HG03432 (cell line): Measurements from ENCODE around the gene CCDC137.

Experiments
- ATAC-seq: cut with Tn5 transposase; IDR thresholded peaks from one replicate; pipeline ENCODE4 v1.9.1; 2021; ENCODE audit warnings: mild to moderate bottlenecking, moderate library complexity; ENCODE audit not compliant: unreplicated experiment

Gene CCDC137

DNA sequence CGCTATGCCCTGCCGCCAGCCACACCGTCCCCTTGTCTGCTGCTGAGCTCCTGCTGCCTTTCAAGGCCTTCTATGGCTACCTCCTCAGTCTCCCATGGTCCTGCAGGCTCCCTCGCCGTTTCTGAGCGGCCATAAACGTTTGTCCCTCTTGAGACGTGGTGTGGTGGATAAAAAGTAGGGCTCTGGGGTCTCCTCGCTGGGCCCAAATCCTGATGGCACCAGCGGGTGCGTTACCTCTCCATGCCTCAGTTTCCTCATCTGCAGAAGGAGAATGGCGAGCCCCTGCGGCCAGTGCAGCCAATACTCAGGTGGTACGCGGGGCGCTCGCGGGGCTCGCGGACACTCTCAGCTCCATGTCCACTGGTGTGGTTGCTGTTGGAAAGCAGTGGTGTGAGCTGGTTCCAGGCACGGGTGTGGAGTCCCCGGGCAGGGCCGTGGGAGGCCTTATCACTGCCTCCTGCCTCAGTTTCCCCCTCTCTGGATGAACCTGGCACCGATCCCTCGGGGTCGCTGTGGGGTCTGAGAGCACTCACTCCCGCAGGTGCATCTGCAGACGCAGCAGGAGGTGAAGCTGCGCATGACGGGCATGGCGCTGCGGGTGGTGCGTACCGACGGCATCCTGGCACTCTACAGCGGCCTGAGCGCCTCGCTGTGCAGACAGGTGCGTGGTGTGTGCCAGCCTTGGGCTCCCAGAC lies 48.0 kb downstream of the CCDC137 start:
- no peak for ATAC-seq

DNA sequence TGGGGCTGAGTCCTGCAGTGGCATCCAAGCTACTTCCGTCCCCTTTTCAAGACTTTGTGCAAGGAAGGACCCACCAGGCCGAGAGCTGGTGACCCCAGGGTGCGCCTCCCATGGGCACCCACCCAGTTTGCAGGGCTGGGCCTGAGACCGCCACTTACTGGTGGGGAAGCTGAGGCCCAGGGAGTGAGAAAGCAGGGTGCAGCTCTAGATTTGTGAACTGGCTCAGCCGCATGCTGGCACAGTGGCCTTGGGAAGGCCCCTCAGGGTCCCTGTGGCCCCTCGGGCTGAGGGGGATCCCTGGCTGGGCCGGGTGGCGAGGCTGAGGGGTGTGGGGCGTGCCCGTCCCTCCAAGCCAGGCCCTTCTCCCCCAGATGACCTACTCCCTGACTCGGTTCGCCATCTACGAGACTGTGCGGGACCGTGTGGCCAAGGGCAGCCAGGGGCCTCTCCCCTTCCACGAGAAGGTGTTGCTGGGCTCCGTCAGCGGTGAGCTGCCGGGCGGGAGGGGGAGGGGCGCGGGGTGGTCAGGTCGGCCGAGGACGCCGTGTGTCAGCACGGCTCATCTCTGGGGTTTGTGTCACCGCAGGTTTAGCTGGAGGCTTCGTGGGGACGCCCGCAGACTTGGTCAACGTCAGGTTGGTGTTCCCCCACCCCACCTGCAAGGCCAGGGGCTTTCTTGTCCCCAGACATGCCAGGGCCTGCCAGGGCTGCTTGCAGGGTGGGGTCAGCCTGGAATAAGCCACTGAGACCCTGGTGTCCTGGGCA lies 48.8 kb downstream of the CCDC137 start:
- no peak for ATAC-seq

DNA sequence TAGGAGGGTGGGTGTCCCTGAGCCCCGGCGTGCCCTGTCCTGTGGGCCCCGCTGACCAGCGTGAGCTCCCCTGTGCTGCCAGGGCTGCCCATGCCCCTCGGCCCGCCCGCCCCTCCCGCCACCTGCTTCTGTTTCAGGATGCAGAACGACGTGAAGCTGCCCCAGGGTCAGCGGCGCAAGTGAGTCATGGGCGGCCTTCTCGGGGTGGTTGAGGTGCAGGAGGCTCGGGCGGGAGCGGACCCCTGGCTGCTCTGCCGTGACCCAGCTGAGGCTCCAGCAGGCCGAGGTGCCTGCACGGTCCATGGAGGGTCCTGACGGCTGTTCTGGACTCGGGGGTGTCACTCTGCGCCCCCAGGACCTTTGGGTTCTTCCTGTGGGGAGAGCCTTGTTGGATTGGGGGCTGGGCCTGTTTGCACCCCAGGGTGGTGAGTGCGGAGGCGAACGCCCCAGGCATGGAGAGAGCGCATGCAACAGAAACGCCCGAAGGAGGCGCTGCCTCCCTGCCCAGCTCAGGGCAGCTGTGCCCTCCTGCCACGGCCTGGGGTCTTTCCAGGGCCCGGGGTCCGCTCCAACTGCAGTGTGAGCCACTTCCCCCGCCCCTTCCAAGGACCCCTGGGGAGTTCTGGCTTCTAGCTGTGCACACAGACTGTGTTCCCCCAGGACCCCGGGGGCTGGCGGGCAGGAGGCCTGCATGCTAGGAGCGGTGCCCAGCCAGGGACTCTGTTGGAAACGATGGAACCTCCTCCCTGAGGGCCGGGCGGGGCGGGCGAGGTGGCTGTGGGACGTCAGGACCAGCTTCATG lies 49.5 kb downstream of the CCDC137 start:
- ATAC-seq = no peak

- ATAC-seq = no peak
These were observed 50.1 kb downstream of the CCDC137 start for GRCh38 chr17:81716674-81716996.

GRCh38 chr17:81717049-81717765 lies 50.7 kb downstream of the CCDC137 start:
- no peak for ATAC-seq

DNA sequence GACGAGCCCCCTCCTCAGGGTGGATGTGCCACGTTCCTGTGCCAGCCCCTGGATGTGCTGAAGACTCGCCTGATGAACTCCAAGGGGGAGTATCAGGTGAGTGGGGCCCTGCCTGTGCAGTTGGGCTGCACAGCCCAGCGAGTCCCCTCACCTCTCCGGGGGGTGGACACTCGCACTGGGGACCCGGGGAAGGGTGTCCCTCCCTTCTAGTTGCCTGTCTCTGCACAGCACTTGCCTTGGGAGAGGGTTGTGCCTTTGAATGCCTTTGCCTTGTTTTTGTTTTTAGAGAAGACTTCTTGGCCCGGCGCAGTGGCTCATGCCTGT lies 51.2 kb downstream of the CCDC137 start:
- ATAC-seq = no peak

- ATAC-seq = no peak
These were observed 53.1 kb downstream of the CCDC137 start for GRCh38 chr17:81719410-81720266.

DNA sequence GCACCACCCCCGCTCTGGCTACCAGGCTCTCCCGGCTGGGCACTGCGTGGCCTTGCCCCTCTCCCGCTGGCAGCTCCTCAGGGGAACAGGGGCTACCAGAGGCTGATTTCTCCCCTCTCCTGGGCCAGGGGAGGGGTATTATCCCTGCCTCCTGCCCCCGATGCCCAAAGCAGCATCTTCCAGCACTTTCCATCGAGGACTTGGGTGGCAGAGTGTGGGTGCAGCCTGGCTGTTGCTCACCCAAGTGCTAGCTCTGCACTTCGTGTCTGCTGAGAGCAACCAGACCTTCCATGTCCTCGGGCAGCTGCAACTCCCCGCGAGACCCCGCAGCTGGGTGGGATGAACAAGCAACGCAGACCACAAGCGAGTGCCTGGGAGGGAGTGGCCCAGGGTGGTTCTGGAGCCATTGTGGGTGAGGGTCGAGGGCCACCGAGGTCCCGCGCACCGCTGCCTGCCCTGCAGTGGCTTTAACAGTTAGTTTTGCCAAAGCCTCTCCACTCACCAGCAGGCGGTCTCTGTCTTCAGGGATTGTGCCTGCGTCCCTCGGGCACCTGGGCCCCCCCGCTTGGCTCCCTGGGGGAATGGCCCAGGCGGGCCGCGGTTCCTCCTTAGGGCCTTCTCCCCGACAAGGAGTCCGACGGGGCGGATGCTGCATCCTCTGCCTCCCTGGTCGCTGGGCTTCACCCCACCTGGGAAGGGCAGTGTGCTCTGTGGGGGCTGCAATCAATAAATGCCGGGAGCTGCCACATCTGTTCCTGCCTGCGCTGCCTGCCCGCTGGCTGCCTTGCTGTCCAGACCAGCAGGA lies 53.9 kb downstream of the CCDC137 start:
- no peak for ATAC-seq

DNA sequence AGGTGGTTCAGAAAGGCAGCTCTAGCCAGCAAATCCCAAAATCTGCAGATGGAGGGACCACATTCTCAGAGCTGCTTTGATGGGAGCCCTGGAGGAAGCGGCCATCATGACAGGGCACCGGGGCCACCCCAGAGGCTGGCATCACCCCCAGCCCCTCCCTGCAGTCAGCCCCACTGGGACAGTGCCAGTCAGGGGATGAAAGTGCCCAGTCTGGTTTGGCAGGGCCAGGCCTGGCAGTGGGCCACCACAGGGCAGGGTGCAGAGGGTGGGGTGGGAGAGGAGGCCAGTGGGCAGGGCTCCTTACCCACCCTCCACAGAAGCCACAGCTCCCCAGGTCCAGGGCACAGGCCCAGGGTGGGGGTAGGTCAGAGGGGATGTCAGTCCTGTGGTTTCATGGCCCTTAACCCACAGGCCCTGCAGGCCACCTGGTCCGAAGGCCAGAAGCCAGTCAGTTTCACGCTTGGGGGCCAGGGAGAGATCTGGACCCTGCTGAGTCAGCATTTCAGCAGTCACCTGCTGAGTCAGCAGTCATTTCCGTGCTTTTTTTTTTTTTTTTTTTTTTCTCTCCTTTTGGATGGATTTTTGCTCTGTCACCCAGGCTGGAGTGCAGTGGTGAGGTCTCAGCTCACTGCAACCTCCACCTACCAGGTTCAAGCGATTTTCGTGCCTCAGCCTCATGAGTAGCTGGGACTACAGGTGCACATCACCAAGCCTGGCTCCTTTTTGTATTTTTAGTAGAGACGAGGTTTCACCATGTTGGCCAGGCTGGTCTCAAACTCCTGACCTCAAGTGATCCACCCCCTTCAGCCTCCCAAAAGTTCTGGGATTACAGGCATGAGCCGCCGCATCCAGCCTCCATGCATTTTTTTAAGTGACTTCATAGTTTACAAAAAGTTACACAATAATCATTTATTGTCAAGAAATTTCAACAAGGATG lies 55.9 kb downstream of the CCDC137 start:
- ATAC-seq = no peak
